Urinary bladder (tissue), 4 donors: Measurements from ENCODE around the gene OR2F1. TPM values are rescaled to one million over a fixed set of nuclear protein-coding genes. Genes with fewer than 3 reads are reported as not detected.

Source experiments
- DNase-seq: peaks from one replicate; pipeline ENCODE4 v3.0.0-alpha.2; 2015; ENCODE audit errors: extremely low spot score
- H3K27ac ChIP-seq: one replicate; pipeline ENCODE4 v1.5.1; 2013; ENCODE audit warnings: low read depth, mild to moderate bottlenecking, moderate library complexity
- H3K36me3 ChIP-seq: one replicate; pipeline ENCODE4 v1.6.1; 2013; ENCODE audit warnings: mild to moderate bottlenecking, moderate library complexity; ENCODE audit not compliant: insufficient read depth
- H3K4me1 ChIP-seq: one replicate; pipeline ENCODE4 v1.6.1; 2013; ENCODE audit warnings: mild to moderate bottlenecking, moderate library complexity; ENCODE audit not compliant: insufficient read depth
- H3K4me3 ChIP-seq: one replicate; pipeline ENCODE4 v1.5.1; 2013; ENCODE audit warnings: low read depth, low read length
- WGBS: extraction: QIAGEN DNeasy Blood & Tissue Kit; methylation state at CpG from one replicate; pipeline ENCODE4 v1.1.7; 2013; 5-methylcytosine and 5-hydroxymethylcytosine counted together
- polyA plus RNA-seq: library from polyadenylated mRNA; stranded (reverse); fragments of 200-250 nt; gene quantifications from one replicate; pipeline ENCODE4 v1.2.3, GENCODE V29; 2013
- total RNA-seq: library from RNA; depleted of rRNA; stranded (reverse); fragments of >200 nt; gene quantifications from one replicate; pipeline ENCODE4 v1.2.3, GENCODE V29; 2014
- donor health status: healthy with polysubstance abuse.
- donor health status: healthy.

Gene OR2F1, protein sequence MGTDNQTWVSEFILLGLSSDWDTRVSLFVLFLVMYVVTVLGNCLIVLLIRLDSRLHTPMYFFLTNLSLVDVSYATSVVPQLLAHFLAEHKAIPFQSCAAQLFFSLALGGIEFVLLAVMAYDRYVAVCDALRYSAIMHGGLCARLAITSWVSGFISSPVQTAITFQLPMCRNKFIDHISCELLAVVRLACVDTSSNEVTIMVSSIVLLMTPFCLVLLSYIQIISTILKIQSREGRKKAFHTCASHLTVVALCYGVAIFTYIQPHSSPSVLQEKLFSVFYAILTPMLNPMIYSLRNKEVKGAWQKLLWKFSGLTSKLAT
- total RNA-seq = not detected
- polyA plus RNA-seq = not detected

DNA sequence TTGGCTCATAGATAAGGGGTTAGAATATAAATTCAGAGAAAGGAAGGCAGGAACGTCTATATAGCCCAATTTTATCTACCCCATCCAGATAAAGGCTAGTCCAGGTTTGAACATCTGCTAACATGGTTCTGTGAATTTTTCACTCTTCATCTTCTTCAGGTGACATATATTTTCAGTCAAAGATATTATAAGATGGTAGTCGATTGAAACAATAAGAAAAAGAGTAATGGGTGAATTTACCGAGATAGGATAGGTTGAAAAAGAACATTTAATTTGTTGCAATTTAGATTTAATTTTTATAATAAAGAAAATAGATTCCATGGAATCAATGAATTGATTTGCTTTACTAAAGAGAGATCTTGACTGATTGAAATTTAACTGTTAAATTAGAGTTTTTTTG, at the start of gene OR2F1:
TSS of gene OR2F1 (plus strand) at position 301 of the 400 bp plus-strand sequence. CDS start 5,127 bp downstream, outside the sequence.
- Histone ChIP-seq H3K4me1 (no peaks in the 10 kb centered on the region), H3K27ac (no peak within 1 kb of the TSS), H3K36me3 (no peaks in the 10 kb centered on the region), H3K4me3 (no peak within 1 kb of the TSS)
- 80% methylated on average over 3 of the region's 3 CpGs for WGBS
- no peak for DNase-seq

DNA sequence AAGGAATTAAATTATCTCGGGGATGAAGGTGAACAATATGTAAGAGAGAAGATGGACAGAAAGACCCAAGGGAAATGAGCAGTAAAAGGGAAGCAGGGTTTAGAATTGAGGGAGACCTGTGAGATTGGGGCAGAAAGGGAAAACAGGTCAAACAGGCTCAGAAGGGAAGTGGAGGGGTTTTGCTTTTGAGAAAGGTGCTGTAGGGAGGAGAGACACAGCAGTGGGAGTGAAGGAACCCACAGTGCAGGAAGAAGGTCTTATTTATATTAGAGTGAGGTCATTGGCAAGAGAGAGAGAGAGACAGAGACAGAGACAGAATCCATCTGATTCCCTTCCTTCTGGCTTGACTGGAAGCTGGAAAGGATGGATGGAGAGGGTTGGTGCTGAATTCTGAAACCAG, 49.1 kb upstream of the OR2F1 start:
- 63% methylated on average over 1 of the region's 1 CpG for WGBS
- H3K27ac ChIP-seq = no peak overlapping the region

DNA sequence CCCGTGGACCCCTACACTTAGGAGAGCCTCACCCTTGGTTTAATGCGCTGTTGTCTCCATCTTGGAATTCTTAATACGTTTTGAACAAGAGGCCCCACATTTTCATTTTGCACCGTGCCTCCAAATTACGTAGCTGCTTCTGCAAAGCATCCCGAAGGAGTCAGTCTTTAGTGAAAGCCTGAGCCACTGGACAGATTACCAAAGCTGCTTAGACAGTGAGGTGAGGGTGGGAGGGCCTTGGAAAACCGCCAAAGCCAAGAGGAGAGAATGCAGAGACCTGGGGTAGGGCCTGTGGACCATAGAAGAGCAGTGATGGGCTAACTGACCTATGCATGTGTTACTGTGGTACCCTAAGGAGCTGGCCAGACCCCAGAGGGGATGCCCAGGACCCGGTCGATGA, 48.5 kb upstream of the OR2F1 start:
- H3K36me3 ChIP-seq = no peaks in the 10 kb centered on the region
- no peak for DNase-seq
- 89% methylated on average over 9 of the region's 9 CpGs for WGBS
- H3K4me3 ChIP-seq = no peak overlapping the region
- no peaks in the 10 kb centered on the region for H3K4me1 ChIP-seq
- H3K27ac ChIP-seq = no peak overlapping the region

More for the DNA sequence above, 49.1 kb upstream of the OR2F1 start:
- Histone ChIP-seq H3K36me3 (no peaks in the 10 kb centered on the region), H3K4me1 (no peaks in the 10 kb centered on the region), H3K4me3 (no peak overlapping the region)
- no peak for DNase-seq

DNA sequence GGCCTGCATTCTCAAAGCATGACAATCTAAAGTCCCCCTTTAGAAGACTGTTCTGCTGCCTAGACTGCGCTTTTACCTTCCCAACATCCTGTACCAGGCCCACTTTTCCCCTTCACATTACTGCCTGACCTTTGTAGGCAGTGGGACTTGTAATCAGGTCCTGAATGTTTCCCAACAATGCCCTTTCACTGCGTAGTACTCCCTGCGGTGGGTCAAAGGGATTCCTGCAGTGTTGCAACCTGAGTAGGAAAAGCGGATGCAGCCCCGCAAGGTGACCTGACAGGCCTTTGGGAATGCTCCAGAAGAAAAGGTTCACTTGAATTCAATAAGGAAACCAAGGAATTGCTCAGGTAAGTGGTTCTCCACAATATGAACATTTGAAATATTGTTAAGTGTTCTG, 47.7 kb upstream of the OR2F1 start:
- DNase-seq = no peak
- no peaks in the 10 kb centered on the region for H3K4me1 ChIP-seq
- no peak overlapping the region for H3K27ac ChIP-seq
- H3K36me3 ChIP-seq = no peaks in the 10 kb centered on the region
- 94% methylated on average over 5 of the region's 5 CpGs for WGBS
- H3K4me3 ChIP-seq = no peak overlapping the region

DNA sequence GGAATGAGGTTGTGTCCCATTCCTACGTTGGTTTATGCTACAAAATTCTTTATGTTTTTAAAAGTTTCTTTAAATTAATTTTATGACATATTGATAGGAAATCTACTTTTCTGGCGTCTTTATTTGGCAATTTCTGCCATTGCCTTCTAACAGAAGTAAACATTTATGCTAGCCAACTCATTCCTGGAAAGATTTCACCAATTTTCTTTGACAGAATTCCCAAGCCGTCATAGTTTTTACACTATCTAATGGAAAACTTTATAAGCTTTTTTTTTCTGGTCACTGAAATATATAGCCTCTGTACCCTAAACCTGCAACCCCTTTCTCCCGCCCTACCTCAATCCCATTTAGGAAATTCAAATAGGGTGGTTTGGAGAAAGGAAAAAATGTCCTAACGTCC, 46.5 kb upstream of the OR2F1 start:
- Histone ChIP-seq H3K27ac (no peak overlapping the region), H3K4me1 (no peaks in the 10 kb centered on the region), H3K4me3 (no peak overlapping the region), H3K36me3 (no peaks in the 10 kb centered on the region)
- DNase-seq = no peak
- 62% methylated on average over 5 of the region's 5 CpGs for WGBS

DNA sequence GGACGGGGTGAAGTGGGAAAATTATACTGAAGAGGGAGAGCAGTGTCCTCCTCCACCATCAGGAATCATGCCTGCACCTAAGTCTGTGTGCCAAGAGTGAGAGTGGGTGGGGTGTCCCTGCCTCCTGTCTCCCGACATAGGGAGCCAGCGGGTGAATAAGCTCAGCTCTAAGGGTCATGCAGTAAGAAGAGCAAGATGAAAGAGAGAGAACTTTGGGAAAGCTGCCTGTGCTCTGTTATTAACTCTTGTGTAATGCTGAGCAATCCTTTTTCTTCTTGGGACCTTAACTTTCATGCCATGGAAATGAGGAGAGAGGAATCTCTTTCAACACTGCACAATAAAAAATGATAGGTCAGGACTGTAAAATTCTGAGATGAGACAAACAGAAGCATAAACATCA, 44.8 kb upstream of the OR2F1 start:
- Histone ChIP-seq H3K27ac (no peak overlapping the region), H3K36me3 (no peaks in the 10 kb centered on the region), H3K4me1 (no peaks in the 10 kb centered on the region), H3K4me3 (no peak overlapping the region)
- 70% methylated on average over 3 of the region's 3 CpGs for WGBS
- no peak for DNase-seq

DNA sequence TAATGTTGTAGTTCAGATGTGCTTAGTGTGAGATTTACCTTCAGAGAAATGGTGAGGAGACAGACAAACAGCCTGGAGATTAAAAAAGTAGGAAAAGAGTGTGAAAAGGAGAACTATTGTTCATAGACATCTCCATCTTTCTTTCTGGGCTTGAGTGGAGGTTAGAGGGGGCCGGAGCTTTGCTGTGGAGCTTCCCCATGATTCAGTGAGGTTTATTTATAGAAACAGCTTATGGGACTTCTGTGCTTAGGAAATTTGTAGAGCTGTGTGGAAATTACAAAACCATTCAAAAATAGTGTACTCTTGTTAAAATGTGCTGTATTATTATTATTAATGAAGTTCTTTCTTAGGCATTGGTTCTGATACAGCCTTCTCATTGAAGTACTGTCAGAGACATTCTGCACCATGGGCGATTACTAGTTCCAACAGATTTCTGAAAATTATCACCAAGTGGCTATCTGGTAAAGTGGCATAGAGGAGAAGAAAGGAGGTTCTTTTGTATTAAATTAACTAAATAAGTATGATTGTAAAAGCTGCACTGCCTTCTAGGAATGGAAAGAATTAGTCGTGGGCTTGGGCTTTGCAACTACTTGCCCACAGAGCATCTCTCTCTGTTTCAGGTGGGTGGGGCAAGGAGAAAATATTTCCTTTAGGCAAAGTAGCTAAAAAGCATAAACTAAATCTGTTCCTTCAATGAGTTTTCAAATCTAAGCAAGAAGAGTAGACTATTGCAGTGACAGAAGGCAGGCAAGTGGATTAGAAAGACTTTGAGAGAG, 44.0 kb upstream of the OR2F1 start:
- no peak for DNase-seq
- 70% methylated on average over 3 of the region's 3 CpGs for WGBS
- no peaks in the 10 kb centered on the region for H3K4me1 ChIP-seq
- no peak overlapping the region for H3K27ac ChIP-seq
- H3K4me3 ChIP-seq = no peak overlapping the region
- H3K36me3 ChIP-seq = no peaks in the 10 kb centered on the region

DNA sequence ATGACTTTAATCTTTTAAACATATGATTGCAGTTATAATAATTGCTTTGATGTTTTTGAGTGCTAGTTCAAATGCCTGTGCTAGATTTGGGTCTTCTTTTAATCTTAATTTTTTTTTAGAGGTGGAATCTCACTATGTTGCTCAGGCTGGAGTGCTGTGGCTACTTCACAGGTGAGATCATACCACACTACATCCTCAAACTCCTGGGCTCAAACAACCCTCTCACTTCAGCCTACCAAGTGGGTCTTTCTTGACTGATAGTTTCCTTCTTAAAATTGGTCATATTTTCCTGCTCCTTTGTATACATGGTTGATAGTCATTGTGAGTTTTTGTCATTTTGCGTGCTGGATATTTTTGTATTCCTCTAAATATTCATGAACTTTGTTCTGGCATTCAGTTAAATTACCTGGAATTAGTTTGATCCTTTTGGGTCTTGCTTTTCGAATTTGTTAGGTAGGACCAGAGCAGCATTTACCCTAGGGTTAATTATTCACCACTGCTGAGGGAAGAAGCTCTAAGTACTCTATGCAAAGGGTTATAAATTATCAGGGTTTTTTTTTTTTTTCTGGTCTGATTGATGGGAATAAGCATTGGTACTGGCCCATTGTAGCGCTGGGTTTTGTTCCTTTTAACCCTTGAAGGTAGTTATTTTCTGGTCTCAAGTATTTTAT, 40.6 kb upstream of the OR2F1 start:
- Histone ChIP-seq H3K27ac (no peak overlapping the region), H3K4me3 (no peak overlapping the region), H3K4me1 (no peaks in the 10 kb centered on the region), H3K36me3 (no peaks in the 10 kb centered on the region)
- no peak for DNase-seq
- 92% methylated on average over 3 of the region's 3 CpGs for WGBS

DNA sequence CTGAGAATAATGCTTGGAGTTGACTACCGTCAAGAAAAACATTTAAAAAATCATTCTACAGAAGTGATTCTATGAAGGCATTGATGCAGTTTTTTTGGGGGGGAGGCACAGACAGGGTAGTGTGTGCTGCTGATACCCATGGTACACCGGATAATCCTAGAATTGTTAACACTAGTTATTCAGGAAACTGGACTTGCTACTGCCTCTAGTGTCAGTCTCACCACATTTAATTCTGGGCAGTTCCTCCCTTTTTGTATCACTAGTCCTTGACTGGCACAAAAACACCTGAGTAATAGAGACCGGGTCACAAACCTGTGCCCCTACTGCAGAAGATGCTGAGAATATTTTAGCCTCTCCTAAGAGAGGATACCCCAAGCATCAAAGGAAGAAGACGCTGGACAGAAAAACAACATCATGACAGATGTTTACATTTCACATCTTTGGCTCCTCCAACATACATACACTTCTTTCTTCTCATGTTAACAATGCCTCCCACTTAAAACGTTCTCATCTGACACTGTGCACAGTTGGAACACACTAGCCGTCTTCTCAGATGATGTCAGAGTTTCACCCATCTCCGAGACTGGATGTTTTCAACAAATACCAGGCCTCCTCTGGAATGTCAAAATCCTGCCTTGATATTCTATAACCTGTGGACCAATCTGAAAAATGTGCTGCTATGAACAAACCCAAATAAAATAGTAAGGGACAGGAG, 39.5 kb upstream of the OR2F1 start:
- H3K4me3 ChIP-seq = no peak overlapping the region
- no peaks in the 10 kb centered on the region for H3K4me1 ChIP-seq
- H3K27ac ChIP-seq = no peak overlapping the region
- WGBS = 49% methylated on average over 7 of the region's 7 CpGs
- H3K36me3 ChIP-seq = no peaks in the 10 kb centered on the region
- DNase-seq = no peak

DNA sequence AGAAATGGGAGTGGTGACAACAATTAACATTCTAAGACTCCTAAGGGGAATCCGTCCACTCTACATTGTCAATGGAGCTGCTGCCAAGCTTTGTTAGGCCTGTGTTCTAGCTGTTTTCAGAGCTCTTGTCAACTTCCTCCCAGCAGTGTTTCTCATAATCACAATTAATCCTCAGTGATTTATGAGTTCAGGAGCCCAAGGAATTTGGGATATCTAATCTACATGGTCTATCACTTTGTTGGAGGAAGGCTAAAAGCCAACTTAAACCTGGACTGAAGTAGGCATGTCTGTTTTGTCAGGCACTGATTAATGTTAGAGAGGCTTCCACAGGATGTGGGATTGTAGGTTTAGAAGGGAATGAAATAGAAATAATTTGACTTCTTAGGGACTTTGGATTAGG, 29.8 kb upstream of the OR2F1 start:
- WGBS = 66% methylated on average over 1 of the region's 1 CpG
- no peak for DNase-seq
- no peaks in the 10 kb centered on the region for H3K36me3 ChIP-seq
- no peaks in the 10 kb centered on the region for H3K4me1 ChIP-seq
- H3K27ac ChIP-seq = no peak overlapping the region
- no peak overlapping the region for H3K4me3 ChIP-seq

DNA sequence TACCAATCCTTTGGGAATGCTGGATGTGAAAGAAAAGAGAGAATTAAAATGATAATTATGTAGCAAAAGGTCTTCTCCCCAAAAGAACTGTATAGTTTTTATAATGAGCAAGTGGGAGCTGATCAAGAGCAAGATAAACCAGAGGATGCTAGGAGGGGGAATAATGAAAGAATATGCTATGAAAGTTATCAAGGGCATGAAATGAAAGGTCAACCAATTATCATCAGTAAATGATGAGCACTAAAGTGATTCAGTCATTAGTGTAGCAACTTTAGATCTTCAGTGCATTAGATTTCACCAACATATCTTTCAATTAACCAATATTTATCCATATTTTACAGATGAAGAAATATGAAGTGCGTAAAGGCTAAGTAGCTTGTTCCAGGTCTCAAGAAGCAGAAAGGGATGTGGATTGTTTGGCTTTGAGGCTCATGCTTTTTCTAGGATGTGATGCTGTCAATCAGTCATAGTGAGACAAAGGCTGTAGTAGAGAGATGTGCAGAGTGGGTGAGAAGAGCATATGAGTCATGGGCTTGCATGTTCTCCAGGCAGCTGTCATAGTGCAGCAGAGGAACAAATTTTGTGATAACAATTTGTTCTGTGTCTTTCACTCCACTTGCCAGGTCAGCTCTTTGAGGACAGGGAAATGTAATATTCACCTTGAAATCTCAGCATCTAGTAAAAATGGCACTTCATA, 25.3 kb upstream of the OR2F1 start:
- 97% methylated on average over 1 of the region's 1 CpG for WGBS
- DNase-seq = no peak
- H3K4me1 ChIP-seq = no peaks in the 10 kb centered on the region
- no peak overlapping the region for H3K27ac ChIP-seq
- H3K36me3 ChIP-seq = no peaks in the 10 kb centered on the region
- H3K4me3 ChIP-seq = no peak overlapping the region

DNA sequence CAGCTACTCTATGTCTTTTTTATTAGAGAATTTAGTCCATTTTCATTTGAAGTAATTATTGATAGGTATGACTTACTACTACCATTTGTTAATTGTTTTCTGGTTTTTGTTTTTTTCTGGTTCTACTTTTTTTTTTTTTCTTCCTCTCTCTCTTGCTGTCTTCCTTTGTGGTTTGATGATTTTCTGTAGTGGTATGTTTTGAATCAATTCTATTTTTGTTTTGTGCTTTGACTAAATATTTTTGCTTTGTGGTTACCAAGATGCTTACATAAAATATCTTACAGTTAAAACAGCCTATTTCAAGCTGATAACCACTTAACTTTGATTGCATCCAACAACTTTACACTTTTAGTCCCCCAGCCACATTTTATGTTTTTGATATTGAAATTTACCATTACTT, 22.9 kb upstream of the OR2F1 start:
- Histone ChIP-seq H3K4me3 (no peak overlapping the region), H3K4me1 (no peaks in the 10 kb centered on the region), H3K36me3 (no peaks in the 10 kb centered on the region), H3K27ac (no peak overlapping the region)
- no peak for DNase-seq
